Colonic mucosa (tissue), 4 donors: ENCODE results near the gene RARS2. TPM values are rescaled to one million over a fixed set of nuclear protein-coding genes. Genes with fewer than 3 reads are reported as not detected.

Experiments used
- DNase-seq: peaks from one replicate; pipeline ENCODE4 v3.0.0-alpha.2; 2020
- H3K27ac ChIP-seq: fragments of 200-600 bp; one replicate; pipeline ENCODE4 v1.8.0; 2021
- H3K27me3 ChIP-seq: fragments of 200-600 bp; one replicate; pipeline ENCODE4 v1.8.0; 2021
- H3K36me3 ChIP-seq: fragments of 200-600 bp; one replicate; pipeline ENCODE4 v1.8.0; 2021
- H3K4me1 ChIP-seq: fragments of 200-600 bp; one replicate; pipeline ENCODE4 v1.8.0; 2021; ENCODE audit warnings: mild to moderate bottlenecking
- H3K4me3 ChIP-seq: fragments of 200-600 bp; one replicate; pipeline ENCODE4 v1.8.0; 2021
- H3K9ac ChIP-seq, 2 donors: one replicate each; pipeline ENCODE4 v1.7.0; 2013; ENCODE audit warnings: control low read depth in 2 of 2, low read depth in 2 of 2, low read length in 2 of 2
- H3K9me3 ChIP-seq: fragments of 200-600 bp; one replicate; pipeline ENCODE4 v1.8.0; 2021
- CTCF ChIP-seq: fragments of 200-600 bp; IDR thresholded peaks from one replicate; pipeline ENCODE4 v1.8.0; 2022; ENCODE audit warnings: antibody characterized with exemption, mild to moderate bottlenecking
- intact Hi-C: fragments of 100-400 bp; cut with DNase I; formaldehyde crosslinking; loops from one replicate; pipeline ENCODE4 v1.14.1; 2022
- total RNA-seq, 2 donors: library from RNA; stranded (reverse); fragmentation: NEBNext Ultra II Directional in 1 of 2; extraction: Animal tissue kit (Norgen Biotek cat#: 25700) in 1 of 2; gene quantifications; one replicate each; pipeline ENCODE4 v1.2.1, GENCODE V29; 2021
- donor health status: healthy.
- donor health status: DM: no; HTN: no; CAD: no.
- donor health status: DM: no; HTN: no; CAD: no.

RARS2 gene
- total RNA-seq = 10 to 100 TPM; 24.7 to 28.2 TPM

- no peaks in the 10 kb centered on the region for H3K27me3 ChIP-seq
- peak within 1 kb of the TSS; percentile 84 to 94 for H3K9ac ChIP-seq
- DNase-seq = peak; percentile 98
- H3K4me3 ChIP-seq = peak within 1 kb of the TSS; percentile 85
- no peak for TF ChIP-seq CTCF
- H3K9me3 ChIP-seq = no peaks in the 10 kb centered on the region
- intact Hi-C loops = loop anchor here (10.0 kb wide), 1 partner anchor 195 kb away; no protein-coding TSS in a partner anchor
- H3K27ac ChIP-seq = peak within 1 kb of the TSS; percentile 79
- no peaks in the 10 kb centered on the region for H3K36me3 ChIP-seq
- H3K4me1 ChIP-seq = peaks cover 4% of the 10 kb centered on the region
Observed at GRCh38 chr6:87589693-87590416, at the start of gene RARS2, which contains the start of gene ORC3. TSS of gene RARS2 (minus strand) at chr6:87589987. CDS start at chr6:87589957, 30 bp downstream. TSS of gene ORC3 (plus strand) at chr6:87590135. CDS start at chr6:87590169, 34 bp downstream.

GRCh38 chr6:87639373-87639772, 49.6 kb upstream of the RARS2 start:
- H3K9me3 ChIP-seq = no peaks in the 10 kb centered on the region
- no peak for TF ChIP-seq CTCF
- H3K36me3 ChIP-seq = no peaks in the 10 kb centered on the region
- no peaks in the 10 kb centered on the region for H3K4me1 ChIP-seq
- DNase-seq = no peak
- H3K4me3 ChIP-seq = no peak overlapping the region
- no peak overlapping the region for H3K27ac ChIP-seq
- no peaks in the 10 kb centered on the region for H3K27me3 ChIP-seq
- no peak overlapping the region for H3K9ac ChIP-seq
- intact Hi-C loops = no loop called here

GRCh38 chr6:87637106-87637505, 47.3 kb upstream of the RARS2 start:
- Histone ChIP-seq H3K27me3 (no peaks in the 10 kb centered on the region), H3K27ac (no peak overlapping the region), H3K36me3 (no peaks in the 10 kb centered on the region), H3K9me3 (no peaks in the 10 kb centered on the region), H3K4me3 (no peak overlapping the region), H3K4me1 (no peaks in the 10 kb centered on the region), H3K9ac (no peak overlapping the region)
- no peak for TF ChIP-seq CTCF
- intact Hi-C loops = no loop called here
- DNase-seq = no peak

- Histone ChIP-seq H3K9me3 (no peaks in the 10 kb centered on the region), H3K27ac (no peak overlapping the region), H3K27me3 (no peaks in the 10 kb centered on the region), H3K36me3 (no peaks in the 10 kb centered on the region), H3K4me1 (no peaks in the 10 kb centered on the region), H3K4me3 (no peak overlapping the region), H3K9ac (no peak overlapping the region)
- intact Hi-C loops = no loop called here
- DNase-seq = no peak
- TF ChIP-seq CTCF = no peak
Observed at GRCh38 chr6:87636315-87636714, 46.5 kb upstream of the RARS2 start.

- intact Hi-C loops = no loop called here
- DNase-seq = no peak
- Histone ChIP-seq H3K36me3 (no peaks in the 10 kb centered on the region), H3K4me3 (no peak overlapping the region), H3K9ac (no peak overlapping the region), H3K9me3 (no peaks in the 10 kb centered on the region), H3K27ac (no peak overlapping the region), H3K4me1 (no peaks in the 10 kb centered on the region), H3K27me3 (no peaks in the 10 kb centered on the region)
- no peak for TF ChIP-seq CTCF
Observed at GRCh38 chr6:87633851-87634250, 44.1 kb upstream of the RARS2 start.
